HEK293 (cell line): Measurements from ENCODE around the gene TNIP1.

Experiments
- CTCF ChIA-PET: fragments of 350-600 bp; formaldehyde crosslinking; extraction: SDS; loops from one replicate; lab custom pipeline; 2021; ENCODE audit warnings: antibody characterized with exemption; lab: Yijun Ruan, JAX
- POLR2A ChIA-PET: fragments of 300-600 bp; formaldehyde crosslinking; extraction: SDS; loops from one replicate; lab custom pipeline; 2020; ENCODE audit warnings: antibody characterized with exemption, inconsistent platforms; lab: Yijun Ruan, JAX
- H3K27ac ChIP-seq: fragments of 200-500 bp; sonication (Bioruptor generic); 2 replicates; pipeline ENCODE4 v1.5.1; 2014; ENCODE audit warnings: low read depth, low read length, control low read depth, inconsistent platforms; ENCODE audit errors: extremely low read depth
- H3K36me3 ChIP-seq, 2 experiments: fragments of 200-500 bp in 1 of 2; sonication (Bioruptor generic) in 1 of 2; 1 replicate in 1 of 2; 2 replicates in 1 of 2; pipeline ENCODE4 v1.5.1; 2014 to 2017; ENCODE audit warnings: inconsistent platforms in 2 of 2, low read length in 2 of 2; ENCODE audit not compliant: control insufficient read depth in 2 of 2, insufficient read depth in 1 of 2
- H3K4me1 ChIP-seq: fragments of 200-500 bp; sonication (Bioruptor generic); 2 replicates; pipeline ENCODE4 v1.5.1; 2014; ENCODE audit warnings: mild to moderate bottlenecking, low read length, inconsistent platforms; ENCODE audit not compliant: control insufficient read depth, insufficient read depth
- H3K4me3 ChIP-seq: 2 replicates; pipeline ENCODE4 v1.5.1; 2011; ENCODE audit warnings: low read depth, mild to moderate bottlenecking, control low read depth, low read length, moderate library complexity
- H3K9me3 ChIP-seq: fragments of 200-500 bp; sonication (Bioruptor generic); 2 replicates; pipeline ENCODE4 v1.5.1; 2014; ENCODE audit warnings: low read depth, low read length, inconsistent platforms; ENCODE audit not compliant: control insufficient read depth, insufficient read depth
- IKZF3 ChIP-seq: fragments of 450-650 bp; IDR thresholded peaks from 2 replicates; pipeline ENCODE4 v1.5.0; 2018; ENCODE audit warnings: missing biosample characterization, mild to moderate bottlenecking, missing genetic modification characterization, moderate library complexity
- MEIS1 ChIP-seq: sonication (generic); formaldehyde crosslinking; IDR thresholded peaks from 2 replicates; pipeline ENCODE4 v1.8.1; 2022; ENCODE audit warnings: missing genetic modification reagents, mild to moderate bottlenecking, borderline replicate concordance
- MYNN ChIP-seq: fragments of 450-650 bp; formaldehyde crosslinking; IDR thresholded peaks from 2 replicates; pipeline ENCODE4 v1.5.1; 2016; ENCODE audit warnings: missing biosample characterization, missing genetic modification characterization, borderline replicate concordance
- SP7 ChIP-seq: fragments of 450-650 bp; formaldehyde crosslinking; IDR thresholded peaks from 2 replicates; pipeline ENCODE4 v1.5.1; 2016; ENCODE audit warnings: missing biosample characterization, missing genetic modification characterization
- WT1 ChIP-seq: fragments of 450-650 bp; formaldehyde crosslinking; IDR thresholded peaks from 2 replicates; pipeline ENCODE4 v1.5.1; 2016; ENCODE audit warnings: missing biosample characterization, missing genetic modification characterization
- ZNF146 ChIP-seq: fragments of 450-650 bp; formaldehyde crosslinking; IDR thresholded peaks from 2 replicates; pipeline ENCODE4 v1.5.1; 2016; ENCODE audit warnings: missing biosample characterization, missing genetic modification characterization
- ZNF2 ChIP-seq: fragments of 450-650 bp; formaldehyde crosslinking; IDR thresholded peaks from 2 replicates; pipeline ENCODE4 v1.5.1; 2016; ENCODE audit warnings: missing biosample characterization, missing genetic modification characterization
- ZNF248 ChIP-seq: fragments of 450-650 bp; formaldehyde crosslinking; IDR thresholded peaks from 2 replicates; pipeline ENCODE4 v1.5.1; 2017; ENCODE audit warnings: missing biosample characterization, missing genetic modification characterization
- ZNF404 ChIP-seq: fragments of 450-650 bp; formaldehyde crosslinking; IDR thresholded peaks from 2 replicates; pipeline ENCODE4 v1.5.1; 2017; ENCODE audit warnings: missing biosample characterization, missing genetic modification characterization
- ZNF416 ChIP-seq: fragments of 450-650 bp; formaldehyde crosslinking; IDR thresholded peaks from 2 replicates; pipeline ENCODE4 v1.5.1; 2016; ENCODE audit warnings: missing biosample characterization, missing genetic modification characterization
- ZNF473 ChIP-seq: fragments of 450-650 bp; formaldehyde crosslinking; IDR thresholded peaks from 2 replicates; pipeline ENCODE4 v1.5.1; 2017; ENCODE audit warnings: missing biosample characterization, missing genetic modification characterization
- ZNF501 ChIP-seq: fragments of 450-650 bp; formaldehyde crosslinking; IDR thresholded peaks from 2 replicates; pipeline ENCODE4 v1.5.1; 2016; ENCODE audit warnings: missing biosample characterization, missing genetic modification characterization
- ZNF571 ChIP-seq: fragments of 450-650 bp; formaldehyde crosslinking; IDR thresholded peaks from 2 replicates; pipeline ENCODE4 v1.5.0; 2017; ENCODE audit warnings: missing biosample characterization, missing genetic modification characterization
- ZNF600 ChIP-seq: fragments of 450-650 bp; formaldehyde crosslinking; IDR thresholded peaks from 2 replicates; pipeline ENCODE4 v1.5.1; 2016; ENCODE audit warnings: missing biosample characterization, missing genetic modification characterization
- ZNF701 ChIP-seq: fragments of 450-650 bp; formaldehyde crosslinking; IDR thresholded peaks from 2 replicates; pipeline ENCODE4 v1.5.1; 2016; ENCODE audit warnings: missing biosample characterization, missing genetic modification characterization
- ZNF776 ChIP-seq: fragments of 450-650 bp; formaldehyde crosslinking; IDR thresholded peaks from 2 replicates; pipeline ENCODE4 v1.5.0; 2017; ENCODE audit warnings: missing biosample characterization, missing genetic modification characterization, borderline replicate concordance
- ZSCAN16 ChIP-seq: fragments of 450-650 bp; formaldehyde crosslinking; IDR thresholded peaks from 2 replicates; pipeline ENCODE4 v1.5.1; 2016; ENCODE audit warnings: missing biosample characterization, missing genetic modification characterization
- ZSCAN30 ChIP-seq: fragments of 450-650 bp; IDR thresholded peaks from 2 replicates; pipeline ENCODE4 v1.5.1; 2018; ENCODE audit warnings: missing biosample characterization, mild to moderate bottlenecking, missing genetic modification characterization, moderate library complexity
- TF ChIP-seq, protein P1 (sequence below): fragments of 450-650 bp; IDR thresholded peaks from 2 replicates; pipeline ENCODE4 v1.5.1; 2018; ENCODE audit warnings: missing biosample characterization, missing genetic modification characterization
- TF ChIP-seq, protein P2 (sequence below): fragments of 450-650 bp; formaldehyde crosslinking; IDR thresholded peaks from 2 replicates; pipeline ENCODE4 v1.5.1; 2016; ENCODE audit warnings: missing biosample characterization, missing genetic modification characterization
- TF ChIP-seq, protein P3 (sequence below): fragments of 450-650 bp; formaldehyde crosslinking; IDR thresholded peaks from 2 replicates; pipeline ENCODE4 v1.5.1; 2016; ENCODE audit warnings: missing biosample characterization, missing genetic modification characterization
- TF ChIP-seq, protein P4 (sequence below): fragments of 450-650 bp; formaldehyde crosslinking; IDR thresholded peaks from 2 replicates; pipeline ENCODE4 v1.5.1; 2016; ENCODE audit warnings: missing biosample characterization, missing genetic modification characterization
- TF ChIP-seq, protein P5 (sequence below): fragments of 450-650 bp; formaldehyde crosslinking; IDR thresholded peaks from 2 replicates; pipeline ENCODE4 v1.5.1; 2016; ENCODE audit warnings: missing biosample characterization, missing genetic modification characterization, low read depth

Gene TNIP1

DNA sequence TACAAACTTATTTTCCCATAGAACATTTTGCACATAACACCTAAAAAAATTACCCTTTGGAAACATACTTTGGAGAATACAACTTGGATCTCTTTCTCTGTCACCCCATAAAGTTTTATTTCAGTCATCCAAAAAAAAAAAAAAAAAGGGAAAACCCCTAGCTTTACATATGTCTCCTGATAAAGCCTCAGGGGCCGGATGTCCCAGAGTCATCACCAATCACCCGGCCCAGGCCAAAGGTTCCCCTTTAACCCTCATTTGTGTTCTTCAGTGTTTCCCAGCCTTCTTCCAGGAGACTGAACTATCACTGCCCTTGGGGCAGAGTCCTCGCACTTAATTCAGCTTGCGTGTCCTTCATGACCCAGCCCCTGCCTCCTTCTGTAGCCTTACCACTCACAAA lies 48.0 kb upstream of the TNIP1 start:
- Histone ChIP-seq H3K27ac (no peak overlapping the region), H3K4me3 (no peak overlapping the region), H3K9me3 (no peaks in the 10 kb centered on the region), H3K36me3 (peaks cover 20 to 94% of the 10 kb centered on the region in 2 experiments), H3K4me1 (no peaks in the 10 kb centered on the region)
- TF ChIP-seq, protein P1, sequence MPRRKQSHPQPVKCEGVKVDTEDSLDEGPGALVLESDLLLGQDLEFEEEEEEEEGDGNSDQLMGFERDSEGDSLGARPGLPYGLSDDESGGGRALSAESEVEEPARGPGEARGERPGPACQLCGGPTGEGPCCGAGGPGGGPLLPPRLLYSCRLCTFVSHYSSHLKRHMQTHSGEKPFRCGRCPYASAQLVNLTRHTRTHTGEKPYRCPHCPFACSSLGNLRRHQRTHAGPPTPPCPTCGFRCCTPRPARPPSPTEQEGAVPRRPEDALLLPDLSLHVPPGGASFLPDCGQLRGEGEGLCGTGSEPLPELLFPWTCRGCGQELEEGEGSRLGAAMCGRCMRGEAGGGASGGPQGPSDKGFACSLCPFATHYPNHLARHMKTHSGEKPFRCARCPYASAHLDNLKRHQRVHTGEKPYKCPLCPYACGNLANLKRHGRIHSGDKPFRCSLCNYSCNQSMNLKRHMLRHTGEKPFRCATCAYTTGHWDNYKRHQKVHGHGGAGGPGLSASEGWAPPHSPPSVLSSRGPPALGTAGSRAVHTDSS (tag by site-specific recombination) = no peak
- TF ChIP-seq ZNF776 (tag by site-specific recombination) = no peak
- no peak for TF ChIP-seq SP7
- TF ChIP-seq, protein P2, sequence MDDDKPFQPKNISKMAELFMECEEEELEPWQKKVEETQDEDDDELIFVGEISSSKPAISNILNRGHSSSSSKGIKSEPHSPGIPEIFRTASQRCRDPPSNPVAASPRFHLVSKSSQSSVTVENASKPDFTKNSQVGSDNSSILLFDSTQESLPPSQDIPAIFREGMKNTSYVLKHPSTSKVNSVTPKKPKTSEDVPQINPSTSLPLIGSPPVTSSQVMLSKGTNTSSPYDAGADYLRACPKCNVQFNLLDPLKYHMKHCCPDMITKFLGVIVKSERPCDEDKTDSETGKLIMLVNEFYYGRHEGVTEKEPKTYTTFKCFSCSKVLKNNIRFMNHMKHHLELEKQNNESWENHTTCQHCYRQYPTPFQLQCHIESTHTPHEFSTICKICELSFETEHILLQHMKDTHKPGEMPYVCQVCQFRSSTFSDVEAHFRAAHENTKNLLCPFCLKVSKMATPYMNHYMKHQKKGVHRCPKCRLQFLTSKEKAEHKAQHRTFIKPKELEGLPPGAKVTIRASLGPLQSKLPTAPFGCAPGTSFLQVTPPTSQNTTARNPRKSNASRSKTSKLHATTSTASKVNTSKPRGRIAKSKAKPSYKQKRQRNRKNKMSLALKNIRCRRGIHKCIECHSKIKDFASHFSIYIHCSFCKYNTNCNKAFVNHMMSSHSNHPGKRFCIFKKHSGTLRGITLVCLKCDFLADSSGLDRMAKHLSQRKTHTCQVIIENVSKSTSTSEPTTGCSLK = no peak
- no peak for TF ChIP-seq ZNF600 (tag by site-specific recombination)
- ChIA-PET POLR2A (interaction anchor here (0.5 kb wide), 1 partner anchor 124 kb away, joined by 3 read pairs; no protein-coding TSS in a partner anchor), CTCF (interaction anchor here (0.5 to 11.0 kb wide), 7 partner anchors 13 to 276 kb away, joined by 3 to 278 read pairs (median 5); no protein-coding TSS in a partner anchor)

DNA sequence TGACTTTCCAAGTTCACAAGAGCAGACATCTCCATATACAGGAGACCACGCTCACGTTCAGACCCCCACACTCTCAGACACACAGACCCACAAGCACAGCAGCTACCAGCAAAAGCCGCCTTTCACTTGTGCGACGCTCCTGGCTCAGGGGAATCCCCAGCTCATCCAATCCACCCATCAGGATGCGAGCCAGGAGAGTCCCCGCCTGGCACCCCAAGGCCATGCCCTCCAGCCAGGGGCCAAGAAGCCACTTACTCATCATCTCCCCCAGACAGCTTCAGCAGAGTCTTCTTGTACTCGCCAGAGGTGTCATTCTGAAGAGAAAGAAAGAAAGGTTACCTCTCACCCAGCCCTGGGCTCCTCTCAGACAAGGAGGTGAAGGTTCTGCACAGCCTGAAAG lies 47.1 kb upstream of the TNIP1 start:
- no peak overlapping the region for H3K27ac ChIP-seq
- no peaks in the 10 kb centered on the region for H3K9me3 ChIP-seq
- TF ChIP-seq ZNF146 (no peak), MEIS1 (CRISPR knock-in tag) (no peak), IKZF3 (tag by site-specific recombination) (no peak), ZNF473 (tag by site-specific recombination) (no peak), MYNN (tag by site-specific recombination) (no peak), ZNF701 (tag by site-specific recombination) (no peak), ZSCAN16 (tag by site-specific recombination) (no peak), ZSCAN30 (tag by site-specific recombination) (no peak), ZNF416 (tag by site-specific recombination) (no peak), WT1 (tag by site-specific recombination) (no peak), ZNF248 (tag by site-specific recombination) (no peak), ZNF2 (tag by site-specific recombination) (no peak), ZNF571 (tag by site-specific recombination) (no peak), ZNF404 (tag by site-specific recombination) (no peak), ZNF501 (tag by site-specific recombination) (no peak)
- TF ChIP-seq, protein P3, sequence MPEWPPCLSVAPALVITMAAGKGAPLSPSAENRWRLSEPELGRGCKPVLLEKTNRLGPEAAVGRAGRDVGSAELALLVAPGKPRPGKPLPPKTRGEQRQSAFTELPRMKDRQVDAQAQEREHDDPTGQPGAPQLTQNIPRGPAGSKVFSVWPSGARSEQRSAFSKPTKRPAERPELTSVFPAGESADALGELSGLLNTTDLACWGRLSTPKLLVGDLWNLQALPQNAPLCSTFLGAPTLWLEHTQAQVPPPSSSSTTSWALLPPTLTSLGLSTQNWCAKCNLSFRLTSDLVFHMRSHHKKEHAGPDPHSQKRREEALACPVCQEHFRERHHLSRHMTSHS (tag by site-specific recombination) = no peak
- TF ChIP-seq, protein P4, sequence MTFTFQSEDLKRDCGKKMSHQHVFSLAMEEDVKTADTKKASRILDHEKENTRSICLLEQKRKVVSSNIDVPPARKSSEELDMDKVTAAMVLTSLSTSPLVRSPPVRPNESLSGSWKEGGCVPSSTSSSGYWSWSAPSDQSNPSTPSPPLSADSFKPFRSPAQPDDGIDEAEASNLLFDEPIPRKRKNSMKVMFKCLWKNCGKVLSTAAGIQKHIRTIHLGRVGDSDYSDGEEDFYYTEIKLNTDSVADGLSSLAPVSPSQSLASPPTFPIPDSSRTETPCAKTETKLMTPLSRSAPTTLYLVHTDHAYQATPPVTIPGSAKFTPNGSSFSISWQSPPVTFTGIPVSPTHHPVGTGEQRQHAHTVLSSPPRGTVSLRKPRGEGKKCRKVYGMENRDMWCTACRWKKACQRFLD (tag by site-specific recombination) = no peak
- TF ChIP-seq, protein P5, sequence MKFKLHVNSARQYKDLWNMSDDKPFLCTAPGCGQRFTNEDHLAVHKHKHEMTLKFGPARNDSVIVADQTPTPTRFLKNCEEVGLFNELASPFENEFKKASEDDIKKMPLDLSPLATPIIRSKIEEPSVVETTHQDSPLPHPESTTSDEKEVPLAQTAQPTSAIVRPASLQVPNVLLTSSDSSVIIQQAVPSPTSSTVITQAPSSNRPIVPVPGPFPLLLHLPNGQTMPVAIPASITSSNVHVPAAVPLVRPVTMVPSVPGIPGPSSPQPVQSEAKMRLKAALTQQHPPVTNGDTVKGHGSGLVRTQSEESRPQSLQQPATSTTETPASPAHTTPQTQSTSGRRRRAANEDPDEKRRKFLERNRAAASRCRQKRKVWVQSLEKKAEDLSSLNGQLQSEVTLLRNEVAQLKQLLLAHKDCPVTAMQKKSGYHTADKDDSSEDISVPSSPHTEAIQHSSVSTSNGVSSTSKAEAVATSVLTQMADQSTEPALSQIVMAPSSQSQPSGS = no peak
- peaks cover 15 to 94% of the 10 kb centered on the region in 2 experiments; a peak in 2 of 3 replicates for H3K36me3 ChIP-seq
- POLR2A ChIA-PET = no interaction called here
- no peaks in the 10 kb centered on the region for H3K4me1 ChIP-seq
- CTCF ChIA-PET = interaction anchor here (2.0 to 11.0 kb wide), 3 partner anchors 16 to 37 kb away, joined by 7 to 278 read pairs (median 43); no protein-coding TSS in a partner anchor
- no peak overlapping the region for H3K4me3 ChIP-seq
